Activated T-cell treated with anti-CD3 and anti-CD28 coated beads for 48 hours (primary cell): ENCODE results near the gene LYPD1.

Experiments used
- DNase-seq: peaks from one replicate; pipeline ENCODE4 v3.0.0-alpha.2; 2020; ENCODE audit warnings: low read depth

Gene LYPD1

DNA sequence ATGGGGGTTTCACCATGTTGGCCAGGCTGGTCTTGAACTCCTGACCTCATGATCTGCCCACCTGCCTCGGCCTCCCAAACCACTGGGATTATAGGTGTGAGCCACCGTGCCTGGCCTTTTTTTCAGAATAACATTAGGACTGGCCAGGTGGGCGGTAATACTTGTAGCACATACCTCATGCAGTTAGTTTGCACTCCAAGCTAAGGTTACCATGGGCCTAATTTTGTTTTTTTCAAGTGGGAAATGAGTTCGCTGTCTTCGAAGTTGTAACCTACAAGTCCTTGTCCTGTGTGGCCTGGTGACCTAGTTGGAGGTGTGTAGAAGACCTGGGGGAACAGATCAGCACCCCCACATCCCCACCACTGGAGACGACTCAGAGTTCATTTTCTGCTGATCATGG is 74.8 kb downstream of the LYPD1 start:
- no peak for DNase-seq
